PC-3 (cell line): ENCODE measurements around the gene NIN.

Experiments
- CTCF ChIP-seq: fragments of 300-600 bp; sonication (generic); conservative IDR thresholded peaks from 2 replicates; pipeline ENCODE4 v1.5.1; 2017; ENCODE audit warnings: antibody characterized with exemption, low read depth, mild to moderate bottlenecking, low read length
- EZH2 ChIP-seq: fragments of 300-600 bp; sonication (generic); IDR thresholded peaks from one replicate; pipeline ENCODE4 v1.6.1; 2017; ENCODE audit warnings: antibody characterized with exemption, mild to moderate bottlenecking, low read length; ENCODE audit not compliant: unreplicated experiment

GRCh38 chr14:50820786-50821509, 10.0 kb downstream of the NIN start:
- no peak for TF ChIP-seq CTCF
- TF ChIP-seq EZH2: no peak
